ENCODE measurements around the gene FAIM2.

FAIM2 gene

DNA sequence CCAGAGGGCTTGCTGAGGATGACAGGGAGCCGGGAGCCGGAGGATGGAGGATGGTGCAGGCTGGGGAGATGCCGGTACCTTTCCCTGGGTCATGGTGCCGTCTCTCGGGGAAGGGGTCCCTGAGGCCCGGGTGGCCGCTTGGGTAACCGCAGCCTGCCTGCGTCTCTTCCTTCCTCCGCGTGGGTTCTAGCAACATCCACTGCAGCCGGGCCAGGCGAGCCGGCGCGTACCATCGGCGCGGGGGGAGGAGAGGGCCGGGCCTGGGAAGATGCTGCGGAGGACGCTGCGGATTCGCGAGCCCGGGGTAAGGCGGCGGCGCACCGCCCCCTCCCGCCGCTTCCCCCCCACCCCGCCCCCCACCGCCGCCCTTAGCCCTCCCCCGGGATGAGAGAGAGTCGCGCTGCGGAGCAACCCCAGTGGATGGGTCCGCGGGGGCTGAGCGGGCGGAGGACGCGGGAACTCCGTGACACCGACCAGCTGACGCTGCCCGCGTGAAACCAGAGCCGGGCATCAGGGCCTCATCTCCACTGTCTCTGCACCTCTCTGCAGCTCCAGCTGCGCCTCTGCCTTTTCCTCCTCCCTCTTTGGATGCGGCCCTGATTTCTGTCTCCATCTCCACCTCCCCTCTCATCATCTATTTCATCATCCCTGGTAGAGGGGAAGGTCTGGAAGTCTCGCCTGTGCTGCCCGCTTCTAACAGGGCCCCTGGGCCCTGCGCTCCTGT is at the start of gene FAIM2:
Gene FAIM2, minus strand, starts transcription at position 201 of the 724 bp plus-strand sequence. Its CDS starts 108 bp downstream, at position 93.
- no peak for DNase-seq (ENCODE audit: low read depth)

DNA sequence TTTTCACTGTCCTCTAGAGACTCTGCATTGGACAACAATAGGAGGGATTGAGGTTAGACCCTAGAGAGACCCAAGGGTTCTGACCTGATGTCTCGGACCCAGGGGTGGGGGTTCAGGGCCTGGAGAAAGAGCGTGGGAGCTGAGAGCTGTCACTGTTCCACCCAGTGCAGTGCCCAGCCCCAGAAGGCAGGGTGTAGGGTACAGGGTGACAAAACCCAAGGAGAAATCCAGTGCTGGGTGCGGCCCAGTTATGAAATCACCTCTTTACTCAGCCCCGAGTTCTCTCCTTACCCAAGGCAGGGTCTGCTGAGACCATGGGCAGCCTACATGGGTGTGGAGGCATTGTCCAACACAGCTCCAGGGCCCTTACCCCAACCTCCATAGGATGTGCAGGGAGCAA is 49.5 kb upstream of the FAIM2 start:
- no peak for DNase-seq (ENCODE audit: low read depth)

DNA sequence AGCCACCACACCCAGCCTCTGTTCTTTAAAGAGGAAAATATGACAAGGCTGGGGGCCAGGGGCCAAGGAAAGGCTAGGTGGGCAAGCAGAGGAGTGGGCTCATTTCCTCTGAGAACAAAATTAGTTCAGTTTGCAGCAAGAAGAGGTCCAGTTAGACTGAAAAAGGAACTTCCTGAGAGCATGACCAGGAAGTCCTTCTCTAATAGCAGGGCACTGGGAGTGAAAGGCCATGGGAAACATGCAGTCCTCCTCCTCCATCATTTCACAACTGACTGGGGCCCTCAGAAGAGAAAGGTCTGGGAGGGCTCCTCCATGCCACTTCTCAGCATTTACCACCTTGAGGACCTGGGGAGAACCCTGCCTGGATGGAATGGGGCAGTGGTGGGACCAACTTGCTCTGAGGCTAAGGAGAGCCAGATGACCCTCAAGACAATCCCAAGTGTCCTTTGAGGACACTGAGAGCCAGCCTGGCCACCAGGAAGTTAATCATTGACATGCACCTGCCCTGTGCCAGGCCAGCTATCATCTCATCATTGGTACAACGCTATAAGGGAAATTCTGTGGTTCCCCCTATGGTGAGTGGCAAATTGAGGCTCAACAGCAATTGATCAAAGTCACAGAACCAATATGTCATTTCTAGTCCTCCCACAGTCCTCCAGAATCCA is 48.8 kb upstream of the FAIM2 start:
- DNase-seq (ENCODE audit: low read depth) = no peak

DNA sequence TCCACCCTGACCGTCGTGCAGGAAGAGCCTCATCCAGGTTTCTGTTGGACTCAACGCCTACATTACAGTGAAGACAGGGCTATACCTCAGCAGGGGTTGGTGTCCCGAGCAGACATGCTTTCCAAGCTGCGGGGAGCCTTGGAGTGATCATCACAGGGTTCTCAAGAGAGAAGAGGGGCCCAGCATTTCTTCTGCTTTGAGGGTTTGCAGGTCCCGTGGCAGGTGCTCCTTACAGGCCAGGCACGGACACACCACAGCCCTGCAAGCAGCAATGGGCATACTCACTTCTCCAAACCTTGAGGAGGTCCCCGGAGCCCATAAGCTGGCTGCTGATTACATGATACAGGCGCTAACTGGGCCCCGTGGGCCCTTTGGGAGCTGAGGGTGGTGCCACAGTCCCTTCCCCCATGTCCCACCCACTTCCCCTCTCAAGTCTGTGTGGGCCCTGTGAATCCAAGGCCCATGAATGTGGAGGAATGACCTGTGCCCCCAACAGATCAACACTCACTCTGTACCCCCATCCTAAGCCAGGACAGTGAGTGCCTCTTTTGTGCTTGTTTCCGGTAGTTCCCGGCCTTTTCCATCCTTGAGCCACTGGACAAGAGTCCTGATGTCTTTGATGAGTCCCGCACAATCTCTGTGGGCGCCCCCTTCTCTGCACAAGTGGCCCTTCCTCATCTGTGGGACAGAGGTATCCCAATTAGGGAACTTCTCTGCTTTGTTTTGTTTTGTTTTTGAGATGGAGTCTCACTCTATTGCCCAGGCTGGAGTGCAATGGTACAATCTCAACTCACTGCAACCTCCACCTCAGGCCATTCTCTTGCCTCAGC is 47.9 kb upstream of the FAIM2 start:
- DNase-seq (ENCODE audit: low read depth) = no peak

DNA sequence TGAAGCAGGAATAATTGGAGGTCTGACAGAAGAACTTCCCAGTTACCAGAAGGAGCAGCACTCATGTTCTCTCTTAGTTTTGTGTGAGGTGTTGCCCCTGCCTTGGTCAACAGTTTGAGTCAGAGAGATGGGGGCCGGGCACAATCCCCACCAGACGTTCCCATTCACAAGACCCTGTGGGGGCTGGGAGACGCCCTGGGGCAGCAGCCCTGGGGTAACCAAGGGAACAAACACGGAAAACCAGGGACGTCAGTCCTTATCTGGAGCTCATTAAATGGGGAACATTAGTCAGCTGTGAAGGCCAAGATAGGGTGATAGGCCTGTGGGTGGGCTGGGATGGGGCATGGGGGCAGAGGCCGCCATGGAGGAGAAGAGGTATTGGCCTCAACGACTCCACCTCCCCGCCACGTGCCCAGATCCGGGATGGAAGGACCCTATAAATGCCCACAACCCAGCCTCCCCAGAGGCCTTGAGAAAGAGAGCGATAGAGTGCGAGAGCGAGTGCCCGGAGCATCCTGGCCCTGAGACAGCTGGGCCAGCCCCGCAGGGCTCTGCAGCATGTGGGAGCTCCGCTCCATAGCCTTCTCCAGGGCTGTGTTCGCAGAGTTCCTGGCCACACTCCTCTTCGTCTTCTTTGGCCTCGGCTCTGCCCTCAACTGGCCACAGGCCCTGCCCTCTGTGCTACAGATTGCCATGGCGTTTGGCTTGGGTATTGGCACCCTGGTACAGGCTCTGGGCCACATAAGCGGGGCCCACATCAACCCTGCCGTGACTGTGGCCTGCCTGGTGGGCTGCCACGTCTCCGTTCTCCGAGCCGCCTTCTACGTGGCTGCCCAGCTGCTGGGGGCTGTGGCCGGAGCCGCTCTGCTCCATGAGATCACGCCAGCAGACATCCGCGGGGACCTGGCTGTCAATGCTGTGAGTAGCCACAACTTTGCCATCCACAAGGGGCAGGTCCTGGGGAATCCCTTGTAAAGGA is 46.9 kb upstream of the FAIM2 start, which contains the start of gene AQP2:
Gene AQP2, plus strand, starts transcription at position 465 of the 979 bp plus-strand sequence. Its CDS starts 94 bp downstream, at position 559.
- DNase-seq (ENCODE audit: low read depth) = no peak

DNA sequence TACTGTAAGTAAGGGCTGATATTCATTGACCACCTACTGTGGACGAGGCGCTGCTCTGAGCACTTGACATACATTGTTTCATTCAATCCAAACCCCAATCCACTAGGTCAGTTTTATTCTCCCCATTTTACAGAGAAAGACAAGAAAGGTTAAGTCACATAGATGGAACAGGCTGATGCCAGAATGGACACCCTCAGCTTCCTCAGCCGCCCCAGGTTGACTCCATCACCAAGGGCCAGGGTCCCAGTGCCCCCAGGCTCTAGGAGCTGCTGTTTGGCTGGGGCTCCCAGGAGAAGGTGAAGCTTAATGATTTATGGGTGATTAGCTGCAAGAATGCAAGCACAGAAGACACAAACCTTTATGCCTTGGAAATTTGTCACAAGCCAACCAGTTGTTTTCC is 46.2 kb upstream of the FAIM2 start:
- no peak for DNase-seq (ENCODE audit: low read depth)

DNA sequence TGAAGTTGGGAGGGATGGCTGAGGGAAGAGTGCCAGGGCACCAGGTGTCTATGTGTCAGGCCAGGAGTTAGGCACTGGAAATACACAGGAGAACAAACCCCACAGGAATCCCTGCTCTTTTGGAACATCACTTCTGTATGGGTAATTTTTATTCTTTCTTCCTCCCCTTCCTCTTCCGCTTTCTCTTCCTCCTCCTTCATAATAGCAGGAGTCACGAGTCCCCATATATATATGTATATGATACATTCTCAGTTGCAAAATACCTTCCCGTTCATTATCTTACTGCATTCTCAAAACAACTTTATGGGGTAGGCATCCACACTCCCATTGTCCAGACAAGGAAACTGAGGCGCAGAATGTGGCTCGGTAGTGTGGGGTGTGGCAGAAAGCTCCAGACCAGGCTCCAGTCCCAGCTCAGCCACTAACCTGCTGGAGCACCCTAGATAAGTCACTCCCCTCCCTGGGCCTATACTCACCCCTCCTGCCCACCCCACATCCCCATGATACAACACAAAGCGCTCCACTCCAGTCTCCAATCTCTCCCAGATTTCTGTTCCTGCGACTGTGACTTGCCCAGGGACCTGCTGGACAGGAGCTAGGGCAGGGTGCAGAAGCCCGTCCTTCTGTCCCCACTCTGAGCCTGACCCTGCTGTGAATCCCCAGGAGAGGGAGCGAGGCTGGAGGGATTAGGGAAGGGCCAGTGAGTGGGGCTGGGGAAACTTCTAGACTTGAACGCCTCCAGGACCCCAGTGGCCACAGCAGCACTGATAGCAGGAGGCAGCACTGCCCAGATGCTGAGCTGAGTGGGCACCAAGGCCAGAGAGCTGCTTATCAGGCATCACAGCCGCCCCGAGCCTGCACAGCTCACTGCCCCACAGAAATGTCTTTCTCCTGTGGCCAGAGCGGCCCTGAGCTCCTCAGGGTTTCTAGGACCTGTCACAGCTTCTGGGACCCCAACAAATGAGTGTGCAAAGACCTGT is 45.5 kb upstream of the FAIM2 start:
- no peak for DNase-seq (ENCODE audit: low read depth)

DNA sequence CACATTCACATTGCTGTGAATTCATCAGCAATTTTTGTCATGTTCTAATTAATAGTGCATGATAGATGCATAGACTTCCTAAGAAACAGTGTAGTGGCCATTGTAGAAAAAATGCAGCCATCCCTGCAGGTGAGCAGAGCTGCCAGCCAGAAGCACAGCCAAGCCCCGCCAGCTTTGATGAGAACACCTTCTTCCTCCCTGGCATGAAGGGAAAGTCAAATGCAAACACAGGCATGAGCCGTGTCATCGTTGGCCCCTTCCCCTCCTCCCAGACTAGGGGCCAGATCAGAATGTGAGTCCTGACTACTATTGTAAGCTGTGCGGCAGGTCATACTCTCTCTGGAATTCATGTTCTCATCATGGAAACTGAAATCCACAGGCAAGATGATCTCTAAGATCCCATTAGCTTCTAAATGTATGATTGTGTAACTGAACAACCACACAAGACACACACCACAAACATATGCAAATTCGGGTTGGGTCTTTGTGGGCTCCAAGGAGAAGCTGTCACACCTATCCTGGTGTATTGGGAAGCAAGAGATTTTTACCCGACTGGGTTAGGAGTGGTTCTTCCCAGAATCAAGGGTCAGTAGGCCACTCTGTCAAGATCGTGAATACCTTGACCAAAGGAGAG is 44.0 kb upstream of the FAIM2 start:
- no peak for DNase-seq (ENCODE audit: low read depth)

DNA sequence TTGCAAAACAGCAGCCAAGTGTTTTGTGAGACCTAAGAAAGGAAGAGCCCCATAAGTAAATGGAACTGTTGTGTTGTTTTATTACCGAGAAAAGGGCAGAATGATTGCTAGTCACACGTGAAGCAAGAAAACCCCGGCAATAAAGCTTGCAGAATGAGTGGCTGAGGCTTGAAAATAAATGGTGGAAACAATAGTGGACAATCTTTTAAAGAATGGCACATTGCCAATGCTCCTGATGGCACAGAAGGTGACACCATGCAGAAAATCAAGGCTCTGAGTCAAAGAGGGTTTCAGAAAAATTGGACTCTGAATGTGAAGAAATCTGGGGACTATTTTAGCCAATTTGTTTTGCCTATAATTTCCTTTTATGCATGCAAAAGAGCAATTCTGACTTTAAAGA is 42.8 kb upstream of the FAIM2 start:
- no peak for DNase-seq (ENCODE audit: low read depth)

DNA sequence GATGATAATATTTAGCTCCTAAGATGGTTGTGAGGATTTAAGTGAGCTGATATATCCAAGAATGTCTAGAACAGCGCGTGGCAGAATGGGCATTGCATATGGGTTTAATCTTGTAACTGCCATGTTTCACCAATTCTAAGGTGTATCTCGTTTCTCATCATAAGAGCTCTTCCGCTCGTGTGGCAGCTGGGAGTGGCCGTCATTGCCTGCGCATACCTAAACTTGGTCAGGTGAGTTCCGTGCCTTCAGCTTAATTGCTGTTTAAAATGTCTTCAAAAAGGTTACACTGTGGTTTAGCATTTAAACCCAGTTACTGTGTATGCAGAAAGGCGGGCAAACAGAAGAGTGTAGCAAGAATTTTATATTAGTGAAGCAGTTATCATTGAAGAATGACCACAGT is 42.4 kb upstream of the FAIM2 start:
- DNase-seq (ENCODE audit: low read depth) = no peak

DNA sequence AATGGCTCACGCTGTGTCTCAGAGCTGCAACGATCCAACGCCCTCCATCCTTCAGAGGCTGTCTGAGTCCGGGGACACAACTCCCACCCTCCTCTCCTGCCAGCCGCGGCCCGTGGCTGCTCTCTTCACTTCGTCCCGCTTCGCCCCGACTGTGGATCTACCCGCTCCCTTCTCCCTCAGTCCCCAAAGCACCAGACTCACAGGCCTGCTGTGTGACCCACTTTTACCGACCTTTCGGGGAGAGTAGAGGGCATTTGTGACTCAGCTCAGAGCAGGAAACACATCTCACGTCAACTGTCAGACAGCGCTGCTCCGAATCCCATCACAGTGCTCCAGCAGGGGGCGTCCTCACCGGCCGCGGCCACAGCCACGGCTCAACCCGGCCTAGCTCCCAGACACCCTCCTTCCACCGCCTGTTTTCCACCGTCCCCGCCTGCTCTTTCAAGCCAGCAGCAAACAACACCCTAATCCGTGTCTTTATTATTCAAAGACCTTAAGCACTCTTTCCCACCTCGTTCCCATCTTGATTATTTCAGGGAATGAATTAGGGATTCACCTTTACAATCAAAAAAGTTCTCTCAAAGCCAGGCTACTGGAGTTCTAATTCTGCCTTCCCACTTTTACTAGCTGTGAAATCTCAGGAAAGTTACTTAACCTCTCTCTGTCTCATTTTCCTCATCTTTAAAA is 41.8 kb upstream of the FAIM2 start:
- DNase-seq (ENCODE audit: low read depth) = peak; percentile 49

DNA sequence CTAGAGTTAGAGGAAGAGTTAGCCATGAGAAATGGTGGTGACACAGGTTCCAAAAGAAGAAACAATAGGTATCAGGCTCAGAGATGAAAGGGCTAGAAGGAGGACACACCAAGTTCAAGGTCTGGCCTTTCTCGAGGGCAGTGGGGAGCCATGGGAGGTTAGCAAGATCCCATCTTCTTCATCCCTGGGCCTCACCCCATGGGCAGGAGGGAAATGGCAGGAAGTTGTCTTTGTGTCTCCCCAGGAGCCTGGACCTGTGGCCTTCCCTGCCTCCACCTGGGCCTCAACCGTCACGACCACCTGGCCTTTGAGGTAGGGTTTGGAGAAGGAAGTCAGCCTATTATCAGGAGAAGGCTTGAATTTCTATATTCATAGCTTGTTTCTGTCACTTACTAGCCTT is 41.0 kb upstream of the FAIM2 start:
- DNase-seq (ENCODE audit: low read depth) = no peak

DNA sequence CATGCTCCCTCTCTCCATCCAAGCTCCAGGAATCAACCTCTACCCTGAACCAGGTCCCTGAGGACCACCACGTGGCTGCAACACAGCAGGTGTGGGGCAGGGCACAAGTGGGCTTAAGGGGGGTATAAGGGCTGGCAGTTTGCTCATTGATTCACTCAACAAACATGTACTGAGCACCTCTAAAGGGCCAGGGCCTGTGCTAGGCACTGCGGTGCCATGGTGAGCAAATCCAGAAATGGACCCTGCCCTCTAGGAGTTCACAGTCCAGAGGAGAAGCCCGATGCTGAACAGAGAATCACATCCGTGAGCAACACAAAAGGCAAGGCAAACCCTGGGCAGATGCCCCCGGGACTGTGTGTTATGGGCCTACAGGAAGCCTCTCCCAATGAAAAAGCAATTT is 40.3 kb upstream of the FAIM2 start:
- no peak for DNase-seq (ENCODE audit: low read depth)

DNA sequence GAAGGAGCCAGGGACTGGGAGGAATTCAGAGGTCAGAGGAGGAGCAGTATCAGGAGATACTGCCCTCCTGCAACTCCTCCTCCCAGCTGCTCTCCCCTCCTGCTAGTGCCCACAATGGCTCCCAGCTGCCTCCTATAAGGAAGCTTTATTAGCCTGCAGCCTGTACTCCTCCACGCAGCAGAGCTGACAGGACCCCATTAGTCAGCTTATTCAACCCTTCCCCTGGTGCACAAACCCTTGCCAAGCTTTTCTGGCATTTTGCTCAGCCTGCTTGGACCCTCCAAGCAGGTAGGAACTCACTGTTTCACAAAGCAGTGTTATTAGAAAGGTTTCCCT is 39.9 kb upstream of the FAIM2 start:
- DNase-seq (ENCODE audit: low read depth) = no peak

DNA sequence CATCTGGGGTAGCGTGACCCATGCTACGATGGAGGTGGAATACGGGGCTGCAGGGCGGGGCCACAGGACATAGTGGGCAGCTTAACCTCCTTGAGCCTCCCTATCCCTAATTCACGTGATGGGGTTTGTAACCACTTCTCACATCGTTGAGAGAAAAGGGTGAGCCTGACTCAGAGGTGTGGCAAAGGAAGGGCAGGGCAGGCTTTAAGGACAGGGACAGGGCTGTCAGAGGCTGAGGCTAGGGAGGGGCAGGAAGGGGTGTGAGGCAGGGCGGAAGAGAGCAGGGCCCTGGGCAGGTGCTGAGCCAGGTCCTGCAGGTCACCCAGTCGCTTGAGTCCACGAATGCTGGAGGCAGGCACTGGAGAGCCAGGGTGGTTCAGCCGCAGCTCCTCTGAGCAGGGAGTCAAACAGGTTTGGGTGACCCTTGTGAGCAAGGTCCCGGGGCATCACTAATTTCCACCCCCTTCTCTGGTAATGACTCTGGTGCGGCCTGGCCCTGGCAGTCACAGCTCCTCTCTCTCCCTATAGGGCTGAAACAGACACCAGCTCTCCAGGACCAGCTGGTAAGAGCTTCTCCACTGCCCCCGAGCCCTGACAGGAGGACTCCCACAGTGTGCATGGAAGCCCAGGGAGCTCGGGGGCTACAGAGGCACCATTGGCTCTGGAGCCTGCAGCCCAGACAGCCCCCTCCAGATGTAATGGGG is 39.4 kb upstream of the FAIM2 start:
- DNase-seq (ENCODE audit: low read depth) = no peak

DNA sequence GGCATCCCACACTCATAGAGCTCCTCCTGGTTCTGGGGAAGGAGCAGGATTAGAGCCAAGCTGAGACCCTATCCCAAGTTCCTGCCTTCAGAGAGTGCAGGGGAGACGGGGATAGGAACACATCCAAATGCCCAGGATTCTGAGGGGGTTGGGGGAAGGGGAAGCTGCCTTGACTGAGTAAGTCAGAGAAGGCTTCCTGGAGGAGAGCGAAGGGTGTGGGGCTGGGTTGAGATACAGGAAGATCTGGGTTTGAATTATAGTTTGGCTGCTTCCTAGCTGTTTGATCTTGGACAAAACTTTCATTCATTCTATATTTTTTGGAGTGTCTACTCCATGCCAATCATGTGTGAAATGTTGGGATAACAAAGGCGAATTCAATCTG is 38.8 kb upstream of the FAIM2 start:
- DNase-seq (ENCODE audit: low read depth) = no peak

DNA sequence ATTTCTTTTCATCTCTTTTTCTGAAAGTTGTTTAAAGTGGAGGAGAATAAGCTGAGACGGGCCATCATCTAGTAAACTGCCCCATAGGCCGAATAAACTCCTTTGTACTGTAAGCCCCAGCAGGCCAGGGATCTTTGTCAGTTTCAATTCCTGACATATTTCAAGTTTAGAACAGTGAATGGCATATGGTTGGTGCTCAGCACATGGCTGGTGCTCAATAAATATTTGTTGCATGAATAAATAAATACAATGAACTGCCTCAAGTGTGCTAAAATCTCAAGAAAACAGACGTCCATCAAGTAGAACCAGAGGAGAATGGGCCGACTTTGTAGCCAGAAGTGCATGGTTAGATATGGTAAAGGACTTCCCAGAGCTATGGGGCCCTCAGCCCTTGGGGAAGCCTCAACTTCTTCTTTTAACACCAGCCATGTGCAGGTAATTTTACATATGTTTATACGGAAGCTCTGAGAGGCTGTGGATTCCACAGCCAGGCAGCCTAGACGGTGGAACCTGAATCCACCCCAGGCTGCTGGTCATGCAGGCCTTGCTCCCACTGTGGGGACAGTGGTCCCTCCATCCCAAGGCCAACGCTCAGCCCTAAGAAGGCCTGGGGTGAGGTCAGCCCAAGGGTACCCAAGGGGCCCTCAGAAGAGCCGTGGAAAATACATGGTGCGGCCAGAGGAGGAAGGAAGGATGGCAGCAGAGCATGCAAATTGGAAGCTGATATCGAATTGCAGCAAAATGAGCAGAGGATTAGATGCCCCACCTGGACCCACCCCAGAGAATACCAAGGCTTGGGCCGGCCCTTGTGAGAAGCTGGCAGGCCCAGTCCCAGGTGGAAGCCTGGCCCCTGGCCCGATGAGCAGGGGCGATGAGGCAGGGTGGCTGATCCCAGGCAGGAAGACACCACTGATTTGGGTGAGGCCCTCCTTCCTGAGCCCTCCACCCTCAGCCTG is 38.1 kb upstream of the FAIM2 start:
- no peak for DNase-seq (ENCODE audit: low read depth)

DNA sequence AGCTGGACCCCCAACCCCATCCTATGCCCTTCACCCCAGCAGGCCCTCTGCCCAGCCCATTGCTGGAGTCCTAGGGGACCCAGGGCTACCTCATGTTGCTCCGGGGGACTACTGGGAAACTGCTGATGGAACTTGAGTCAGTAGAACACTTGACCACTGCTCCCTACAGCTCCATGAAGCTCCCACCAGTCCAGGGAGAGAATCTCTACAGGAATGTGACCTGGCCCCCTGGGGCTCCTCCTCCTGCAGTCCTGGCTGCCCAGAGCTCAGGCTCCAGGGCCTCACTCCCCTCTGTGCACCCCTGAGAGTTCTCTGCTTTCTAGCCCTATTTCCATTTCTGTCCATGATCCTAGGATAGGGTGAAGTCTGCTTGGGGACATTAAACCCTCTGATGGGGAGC is 36.0 kb upstream of the FAIM2 start:
- DNase-seq (ENCODE audit: low read depth) = no peak

Data from CMK (cell line).